IMR-90 (cell line): ENCODE results near the gene PACSIN3. TPM values are rescaled to one million over a fixed set of nuclear protein-coding genes. Genes with fewer than 3 reads are reported as not detected.

Experiments
- ATAC-seq: fragments of 200-7000 bp; cut with Tn5 transposase; 2 replicates; pipeline ENCODE4 v1.9.1; 2020; ENCODE audit warnings: low read depth, mild to moderate bottlenecking, moderate library complexity
- BruUV-seq: library from RNA; stranded (reverse); fragments of 400-500 nt; replicated peaks from 2 replicates; lab custom pipeline; 2021; lab: Mats Ljungman, UMichigan
- CTCF ChIA-PET: fragments of 300-600 bp; formaldehyde crosslinking; extraction: SDS; loops from one replicate; lab custom pipeline; 2021; ENCODE audit warnings: antibody characterized with exemption; lab: Yijun Ruan, JAX
- POLR2A ChIA-PET: fragments of 300-600 bp; sonication (Branson Sonifier 250); formaldehyde crosslinking; loops from one replicate; lab custom pipeline; 2022; ENCODE audit warnings: antibody characterized with exemption; ENCODE audit not compliant: unreplicated experiment; lab: Charles Lee
- DNase-seq: peaks from one replicate; pipeline ENCODE4 v3.0.0; 2013
- H2AFZ ChIP-seq: replicated peaks from 2 replicates; pipeline ENCODE3; 2013; ENCODE audit warnings: low read length, mild to moderate bottlenecking; ENCODE audit not compliant: poor library complexity
- H2AK5ac ChIP-seq: 2 replicates; pipeline ENCODE4 v1.6.1; 2013; ENCODE audit warnings: low read depth, low read length, inconsistent platforms
- H2AK9ac ChIP-seq: replicated peaks from 2 replicates; pipeline ENCODE3; 2013; ENCODE audit warnings: mild to moderate bottlenecking, low read depth, low read length, moderate library complexity; ENCODE audit not compliant: poor library complexity
- H2BK120ac ChIP-seq: 2 replicates; pipeline ENCODE4 v1.6.1; 2013; ENCODE audit warnings: low read depth, low read length, inconsistent platforms
- H2BK15ac ChIP-seq: 3 replicates; pipeline ENCODE4 v1.6.1; 2013; ENCODE audit warnings: low read depth, low read length, inconsistent platforms
- H2BK20ac ChIP-seq: 2 replicates; pipeline ENCODE4 v1.6.1; 2013; ENCODE audit warnings: low read depth, mild to moderate bottlenecking, inconsistent platforms, low read length, moderate library complexity
- H2BK5ac ChIP-seq: 2 replicates; pipeline ENCODE4 v1.6.1; 2013; ENCODE audit warnings: mild to moderate bottlenecking, low read depth, low read length, inconsistent platforms; ENCODE audit not compliant: poor library complexity, severe bottlenecking
- H3K14ac ChIP-seq: replicated peaks from 2 replicates; pipeline ENCODE4 v1.6.1; 2013; ENCODE audit warnings: low read depth, low read length, inconsistent platforms
- H3K18ac ChIP-seq: 2 replicates; pipeline ENCODE4 v1.6.1; 2013; ENCODE audit warnings: low read depth, low read length, control low read depth
- H3K23ac ChIP-seq: 2 replicates; pipeline ENCODE4 v1.6.1; 2013; ENCODE audit warnings: low read depth, low read length, inconsistent platforms
- H3K27ac ChIP-seq: 2 replicates; pipeline ENCODE4 v1.5.1; 2013; ENCODE audit warnings: mild to moderate bottlenecking, control low read depth, low read length; ENCODE audit not compliant: insufficient read depth
- H3K27me3 ChIP-seq: 2 replicates; pipeline ENCODE4 v1.6.1; 2013; ENCODE audit warnings: low read length; ENCODE audit not compliant: control insufficient read depth, insufficient read depth
- H3K36me3 ChIP-seq: 2 replicates; pipeline ENCODE4 v1.6.1; 2013; ENCODE audit warnings: low read length, mixed read lengths; ENCODE audit not compliant: control insufficient read depth, insufficient read depth
- H3K4ac ChIP-seq: 2 replicates; pipeline ENCODE4 v1.6.1; 2013; ENCODE audit warnings: low read depth, low read length, inconsistent platforms
- H3K4me1 ChIP-seq: 2 replicates; pipeline ENCODE4 v1.6.1; 2013; ENCODE audit warnings: low read length, mixed read lengths; ENCODE audit not compliant: control insufficient read depth, insufficient read depth
- H3K4me2 ChIP-seq: 2 replicates; pipeline ENCODE4 v1.6.1; 2013; ENCODE audit warnings: low read depth, mild to moderate bottlenecking, control low read depth, low read length, moderate library complexity
- H3K4me3 ChIP-seq: 2 replicates; pipeline ENCODE4 v1.5.1; 2013; ENCODE audit warnings: low read depth, mild to moderate bottlenecking, control low read depth, low read length, moderate library complexity; ENCODE audit not compliant: insufficient read depth
- H3K56ac ChIP-seq: 2 replicates; pipeline ENCODE4 v1.6.1; 2013; ENCODE audit warnings: low read length, inconsistent platforms; ENCODE audit not compliant: insufficient read depth; ENCODE audit errors: extremely low read depth
- H3K79me1 ChIP-seq, 2 experiments: 2 replicates each; pipeline ENCODE4 v1.6.1; 2013; ENCODE audit warnings: low read length in 2 of 2, inconsistent platforms in 1 of 2, low read depth in 1 of 2
- H3K9ac ChIP-seq: 2 replicates; pipeline ENCODE4 v1.6.1; 2013; ENCODE audit warnings: low read depth, low read length, control low read depth
- H3K9me1 ChIP-seq: 2 replicates; pipeline ENCODE4 v1.6.1; 2013; ENCODE audit warnings: low read length, inconsistent platforms; ENCODE audit not compliant: insufficient read depth
- H3K9me3 ChIP-seq: 2 replicates; pipeline ENCODE4 v1.6.1; 2013; ENCODE audit warnings: low read length; ENCODE audit not compliant: control insufficient read depth, insufficient read depth
- H4K20me1 ChIP-seq: 2 replicates; pipeline ENCODE4 v1.6.1; 2013; ENCODE audit warnings: low read length, inconsistent platforms; ENCODE audit not compliant: insufficient read depth
- H4K5ac ChIP-seq: 2 replicates; pipeline ENCODE4 v1.6.1; 2013; ENCODE audit warnings: mild to moderate bottlenecking, low read depth, low read length, control low read depth
- H4K8ac ChIP-seq, 2 experiments: 2 replicates each; pipeline ENCODE4 v1.6.1; 2013; ENCODE audit warnings: low read depth in 2 of 2, low read length in 2 of 2, control low read depth in 1 of 2, inconsistent platforms in 1 of 2
- H4K91ac ChIP-seq: 2 replicates; pipeline ENCODE4 v1.6.1; 2013; ENCODE audit warnings: low read depth, low read length, inconsistent platforms; ENCODE audit not compliant: insufficient read depth
- BHLHE40 ChIP-seq: fragments of 150-350 bp; IDR thresholded peaks from 2 replicates; pipeline ENCODE4 v1.6.1; 2016; ENCODE audit warnings: mild to moderate bottlenecking, low read depth, low read length
- CEBPB ChIP-seq: IDR thresholded peaks from 2 replicates; pipeline ENCODE4 v1.6.1; 2012; ENCODE audit warnings: low read depth, low read length, improper control_type of control experiment
- CHD1 ChIP-seq: IDR thresholded peaks from 2 replicates; pipeline ENCODE4 v1.6.1; 2012; ENCODE audit warnings: low read depth, low read length, improper control_type of control experiment
- CTCF ChIP-seq: conservative IDR thresholded peaks from 2 replicates; pipeline ENCODE4 v1.5.1; 2012; ENCODE audit warnings: mild to moderate bottlenecking, low read depth, low read length, improper control_type of control experiment
- ELK1 ChIP-seq: fragments of 150-350 bp; IDR thresholded peaks from 2 replicates; pipeline ENCODE4 v1.6.1; 2016; ENCODE audit warnings: low read depth, mild to moderate bottlenecking, low read length, moderate library complexity, borderline replicate concordance
- FOS ChIP-seq: fragments of 150-350 bp; IDR thresholded peaks from 2 replicates; pipeline ENCODE4 v1.6.1; 2016; ENCODE audit warnings: low read depth, low read length
- MAFK ChIP-seq: IDR thresholded peaks from 2 replicates; pipeline ENCODE4 v1.6.1; 2012; ENCODE audit warnings: low read depth, low read length, improper control_type of control experiment
- MAZ ChIP-seq: IDR thresholded peaks from 2 replicates; pipeline ENCODE4 v1.6.1; 2012; ENCODE audit warnings: low read depth, mild to moderate bottlenecking, low read length, improper control_type of control experiment, moderate library complexity, borderline replicate concordance
- MXI1 ChIP-seq: IDR thresholded peaks from 2 replicates; pipeline ENCODE4 v1.6.1; 2012; ENCODE audit warnings: low read depth, mild to moderate bottlenecking, low read length, moderate library complexity, borderline replicate concordance
- NFE2L2 ChIP-seq: fragments of 150-350 bp; IDR thresholded peaks from 2 replicates; pipeline ENCODE4 v1.6.1; 2016; ENCODE audit warnings: low read depth, mild to moderate bottlenecking, low read length
- POLR2A ChIP-seq: IDR thresholded peaks from 2 replicates; pipeline ENCODE4 v1.6.1; 2012; ENCODE audit warnings: mild to moderate bottlenecking, low read depth, low read length
- RAD21 ChIP-seq: IDR thresholded peaks from 2 replicates; pipeline ENCODE4 v1.6.1; 2012; ENCODE audit warnings: low read length, improper control_type of control experiment
- RCOR1 ChIP-seq: IDR thresholded peaks from 2 replicates; pipeline ENCODE4 v1.6.1; 2012; ENCODE audit warnings: mild to moderate bottlenecking, low read length, improper control_type of control experiment; ENCODE audit not compliant: insufficient replicate concordance
- RFX5 ChIP-seq: IDR thresholded peaks from 2 replicates; pipeline ENCODE4 v1.8.0; 2012; ENCODE audit warnings: low read depth, mild to moderate bottlenecking, low read length, moderate library complexity
- SMC3 ChIP-seq: fragments of 150-350 bp; IDR thresholded peaks from 2 replicates; pipeline ENCODE4 v1.6.1; 2016; ENCODE audit warnings: low read depth, mild to moderate bottlenecking, antibody characterized with exemption, low read length, moderate library complexity
- USF2 ChIP-seq: fragments of 150-350 bp; IDR thresholded peaks from 2 replicates; pipeline ENCODE4 v1.6.1; 2017; ENCODE audit warnings: mild to moderate bottlenecking, antibody characterized with exemption, low read length, low read depth
- WGBS, 2 experiments: methylation state at CpG; one replicate each; pipeline versions ENCODE4 v1.1.5 to v1.1.7; 2013; ENCODE audit warnings: missing lambda C conversion rate in 2 of 2; ENCODE audit not compliant: insufficient read length in 1 of 2; ENCODE audit errors: extremely low coverage in 2 of 2; 5-methylcytosine and 5-hydroxymethylcytosine counted together
- dilution Hi-C: fragments of 300-500 bp; cut with HindIII; formaldehyde crosslinking; loops from one replicate; pipeline ENCODE4 v1.14.3; 2018; ENCODE audit warnings: low sequenced_read_pairs; ENCODE audit not compliant: unreplicated experiment
- in situ Hi-C: fragments of 300-500 bp; cut with MboI; formaldehyde crosslinking; loops from 3 replicates; pipeline ENCODE4 v1.14.3; 2019; ENCODE audit warnings: low sequenced_read_pairs, inconsistent platforms, mixed read lengths
- intact Hi-C: fragments of 100-400 bp; cut with micrococcal nuclease; formaldehyde crosslinking; loops from 2 replicates; pipeline ENCODE4 v1.10.0; 2022
- polyA plus RNA-seq, 3 experiments: library from polyadenylated mRNA; depleted of rRNA; stranded (reverse); fragments of >200 nt; gene quantifications; 2 replicates each; pipeline ENCODE4 v1.2.3, GENCODE V29; 2012; ENCODE audit warnings: low replicate concordance in 1 of 3
- total RNA-seq: library from RNA; depleted of rRNA; stranded (reverse); fragments of >200 nt; gene quantifications from 2 replicates; pipeline ENCODE4 v1.2.3, GENCODE V29; 2012

The PACSIN3 gene
- total and polyA plus RNA-seq, 2 of the 4 experiments (the other 2 are of a cell fraction): 19.2 to 21.1 TPM

- H2BK120ac ChIP-seq: no peak overlapping the region
- H3K4me1 ChIP-seq: no peaks in the 10 kb centered on the region
- peaks cover 47% of the 10 kb centered on the region for H3K36me3 ChIP-seq
- H3K27ac ChIP-seq: no peak overlapping the region
- POLR2A ChIA-PET: no interaction called here
- H4K5ac ChIP-seq: no peak overlapping the region
- H3K56ac ChIP-seq: no peak overlapping the region
- dilution Hi-C loops: no loop called here
- H3K4me2 ChIP-seq: no peak overlapping the region
- no peak overlapping the region for H3K18ac ChIP-seq
- H2BK20ac ChIP-seq: no peak overlapping the region
- peaks cover 2 to 52% of the 10 kb centered on the region in 2 experiments; a peak in 3 of 4 replicates for H3K79me1 ChIP-seq
- H3K27me3 ChIP-seq: no peaks in the 10 kb centered on the region
- no peak overlapping the region for H4K8ac ChIP-seq
- H3K14ac ChIP-seq: no peak overlapping the region
- no TSS peak for BruUV-seq
- H3K23ac ChIP-seq: no peak overlapping the region
- intact Hi-C loops: no loop called here
- DNase-seq (no peak), ATAC-seq (no peak)
- TF ChIP-seq MAZ (no peak), CEBPB (no peak), RAD21 (no peak), CTCF (no peak), NFE2L2 (no peak), SMC3 (no peak), ELK1 (no peak), CHD1 (no peak), POLR2A (no peak), USF2 (no peak), MXI1 (no peak), MAFK (no peak), RCOR1 (no peak), FOS (no peak), BHLHE40 (no peak), RFX5 (no peak)
- H3K4me3 ChIP-seq: no peak overlapping the region
- H2AK5ac ChIP-seq: no peak overlapping the region
- peaks cover 44% of the 10 kb centered on the region for H4K20me1 ChIP-seq
- in situ Hi-C loops: no loop called here
- no peak overlapping the region for H2BK5ac ChIP-seq
- no peak overlapping the region for H3K9ac ChIP-seq
- H2AK9ac ChIP-seq: no peak overlapping the region
- CTCF ChIA-PET: no interaction called here
- no peak overlapping the region for H4K91ac ChIP-seq
- no peak overlapping the region for H3K4ac ChIP-seq
- H3K9me3 ChIP-seq: no peaks in the 10 kb centered on the region
- H3K9me1 ChIP-seq: no peaks in the 10 kb centered on the region
- H2BK15ac ChIP-seq: no peak overlapping the region
- H2AFZ ChIP-seq: no peak overlapping the region
- 100% methylated on average over 1 of the region's 4 CpGs; no CpG with 5 or more reads in 1 of the 2 experiments for WGBS, 2 experiments
Observed at GRCh38 chr11:47164321-47164720, 21.9 kb downstream of the PACSIN3 start.
